GM18867 (cell line): ENCODE measurements around the gene GNPDA1.

Experiments
- ATAC-seq: cut with Tn5 transposase; IDR thresholded peaks from one replicate; pipeline ENCODE4 v1.9.1; 2021; ENCODE audit warnings: mild to moderate bottlenecking, moderate library complexity; ENCODE audit not compliant: unreplicated experiment

Gene GNPDA1

GRCh38 chr5:141958113-141958512 is 54.7 kb downstream of the GNPDA1 start, which contains the start of gene PCDH12:
TSS of gene PCDH12 (minus strand) at chr5:141958202. CDS start at chr5:141957851, 351 bp downstream.
- no peak for ATAC-seq

- ATAC-seq: no peak
These were observed 55.3 kb downstream of the GNPDA1 start for GRCh38 chr5:141957367-141957996.

GRCh38 chr5:141954194-141954593 is 58.6 kb downstream of the GNPDA1 start:
- no peak for ATAC-seq

GRCh38 chr5:141952020-141952419 is 60.8 kb downstream of the GNPDA1 start:
- no peak for ATAC-seq

- ATAC-seq: peak; percentile 78
These were observed 61.5 kb downstream of the GNPDA1 start for GRCh38 chr5:141951332-141951781.
